Endometrium (tissue), 2 donors: ENCODE data around the gene DNAH10.
"Not testable (repeated sequence)": the region's sequence is repeated elsewhere in the genome, so short reads cannot be mapped to it uniquely, and the experiment has no call there.

Experiments
- FAIRE-seq: peaks from 2 replicates; lab custom pipeline; 2012; peaks lifted over from hg19 to GRCh38; lab: Jason Lieb, UNC
- donor health status: control.
- donor health status: control.

DNAH10 gene

GRCh38 chr12:123936956-123937706 is 175.0 kb downstream of the DNAH10 start:
- FAIRE-seq = no peak

- no peak for FAIRE-seq
These were observed 175.8 kb downstream of the DNAH10 start for GRCh38 chr12:123937707-123938591.

GRCh38 chr12:123938679-123939480 is 176.8 kb downstream of the DNAH10 start:
- FAIRE-seq = no peak

DNA sequence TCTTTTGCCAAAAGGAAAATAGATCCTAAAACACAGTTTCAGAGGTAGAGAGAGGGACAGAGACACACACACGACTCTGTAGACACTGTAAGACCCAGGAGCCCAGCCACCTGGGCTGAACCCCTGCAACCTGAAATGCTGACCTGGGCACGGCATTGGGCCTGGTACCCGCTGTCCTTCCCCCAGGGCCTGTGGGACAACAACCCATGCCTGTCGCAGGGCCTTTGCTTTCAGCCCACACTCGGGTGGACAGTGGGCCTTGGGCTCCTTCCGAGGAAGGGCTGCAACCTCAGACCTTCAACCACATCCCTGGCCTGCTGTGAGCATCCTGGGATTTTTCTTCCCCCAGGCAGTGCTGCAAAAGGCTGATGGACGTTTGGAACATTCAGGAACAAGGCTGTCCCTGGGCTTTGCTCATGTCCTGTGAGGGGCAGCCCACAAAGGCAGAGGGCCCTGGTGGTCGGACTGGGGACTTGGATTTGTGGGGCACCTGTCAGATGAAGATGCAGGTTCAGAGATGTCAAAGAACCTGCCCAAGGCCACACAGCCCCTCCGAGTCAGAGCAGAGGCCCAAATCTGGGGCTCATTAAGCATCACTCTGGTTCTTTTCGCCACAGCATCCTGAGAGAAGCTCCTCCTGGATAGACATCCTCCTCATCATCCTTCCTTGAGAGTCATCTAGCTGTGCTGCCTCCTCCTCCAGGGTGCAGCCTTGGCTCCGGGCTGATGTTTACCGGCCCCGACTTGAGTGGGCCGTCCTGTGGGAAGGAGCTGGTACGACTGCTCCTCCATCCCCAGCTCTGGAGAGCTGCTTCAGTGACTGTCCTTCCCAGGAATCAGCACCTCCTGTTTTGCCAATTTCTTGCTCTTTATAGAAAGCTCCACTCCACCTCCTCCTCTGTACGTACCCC is 177.9 kb downstream of the DNAH10 start:
- FAIRE-seq = no peak

DNA sequence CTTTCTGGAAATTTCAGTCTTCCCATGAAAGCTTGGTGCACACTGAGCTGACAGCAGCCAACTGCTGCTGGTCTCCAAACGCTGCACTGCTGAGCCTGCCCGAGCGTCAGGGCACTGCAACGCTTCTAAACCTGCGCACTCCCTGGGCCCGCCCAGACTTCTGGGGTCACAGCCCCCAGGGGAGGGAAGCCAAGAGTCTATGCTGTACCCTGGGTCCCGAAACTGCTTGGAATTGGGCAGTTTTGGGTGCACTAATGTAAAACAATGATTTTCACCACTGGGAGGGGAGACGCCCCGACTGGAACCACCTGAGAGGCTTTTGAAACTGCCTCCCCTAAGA is 178.5 kb downstream of the DNAH10 start:
- FAIRE-seq = no peak

- no peak for FAIRE-seq
These were observed 178.9 kb downstream of the DNAH10 start for GRCh38 chr12:123941000-123941399.

- no peak for FAIRE-seq
These were observed 179.6 kb downstream of the DNAH10 start for GRCh38 chr12:123941624-123942237.

DNA sequence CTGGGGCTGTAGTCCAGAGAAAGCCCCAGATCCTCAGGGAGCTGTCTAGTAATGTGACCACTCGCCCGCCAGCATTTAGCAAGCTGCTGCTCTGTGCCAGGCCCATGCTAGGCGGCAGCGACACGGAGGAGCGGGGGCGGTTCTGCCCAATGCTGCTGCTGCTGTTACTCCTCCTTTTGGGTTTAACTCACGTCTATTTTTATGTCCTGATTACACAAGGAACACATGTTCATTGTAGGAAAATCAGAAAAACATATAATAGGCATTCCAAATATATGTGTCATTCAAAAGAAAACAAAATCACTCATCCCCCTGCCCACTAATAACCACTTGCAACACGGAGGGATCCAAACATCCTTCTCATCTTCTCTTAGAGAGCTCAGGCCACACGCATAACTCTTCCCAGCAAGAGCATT is 180.1 kb downstream of the DNAH10 start:
- no peak for FAIRE-seq

- FAIRE-seq = no peak
These were observed 181.0 kb downstream of the DNAH10 start for GRCh38 chr12:123942911-123943648.

DNA sequence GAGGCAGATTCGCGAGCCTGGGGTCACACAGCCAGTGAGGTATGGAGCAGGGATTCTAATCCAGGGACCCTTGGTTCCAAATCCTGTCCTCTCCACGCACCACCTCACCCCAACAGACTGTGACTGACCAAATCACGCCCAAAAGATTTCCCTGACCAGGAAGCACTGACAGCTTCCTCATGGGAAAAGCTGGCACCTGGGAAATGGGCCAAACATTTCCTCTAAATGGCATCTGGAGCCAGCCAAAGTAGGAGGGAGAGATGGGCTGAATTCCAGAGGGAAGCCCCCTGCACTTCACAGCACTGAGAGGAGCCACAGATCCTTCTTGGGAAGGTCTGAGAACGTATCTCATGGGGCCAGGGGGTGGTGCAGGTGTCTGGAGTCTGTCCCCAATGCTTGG is 181.7 kb downstream of the DNAH10 start:
- FAIRE-seq = no peak

DNA sequence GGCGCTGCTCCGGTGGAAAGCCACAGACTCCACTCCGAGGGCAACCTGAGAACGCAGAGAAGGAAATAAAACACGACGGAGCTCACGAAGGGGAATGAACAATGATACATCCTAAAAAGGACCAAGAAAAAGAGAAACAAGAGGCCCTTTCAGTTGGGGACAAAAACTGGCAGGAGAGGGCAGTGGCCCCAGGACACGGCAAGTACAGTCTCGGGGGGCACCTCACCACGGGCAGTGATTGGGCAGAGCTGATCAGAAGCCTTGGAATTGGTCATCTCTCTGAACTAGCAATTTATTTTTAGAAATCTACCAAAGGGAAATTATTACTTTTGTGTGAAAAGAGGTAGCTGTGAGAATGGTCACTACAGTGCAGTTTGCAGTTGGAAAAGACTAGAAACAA is 182.6 kb downstream of the DNAH10 start:
- no peak for FAIRE-seq

GRCh38 chr12:123945287-123946151 is 183.4 kb downstream of the DNAH10 start:
- no peak for FAIRE-seq

DNA sequence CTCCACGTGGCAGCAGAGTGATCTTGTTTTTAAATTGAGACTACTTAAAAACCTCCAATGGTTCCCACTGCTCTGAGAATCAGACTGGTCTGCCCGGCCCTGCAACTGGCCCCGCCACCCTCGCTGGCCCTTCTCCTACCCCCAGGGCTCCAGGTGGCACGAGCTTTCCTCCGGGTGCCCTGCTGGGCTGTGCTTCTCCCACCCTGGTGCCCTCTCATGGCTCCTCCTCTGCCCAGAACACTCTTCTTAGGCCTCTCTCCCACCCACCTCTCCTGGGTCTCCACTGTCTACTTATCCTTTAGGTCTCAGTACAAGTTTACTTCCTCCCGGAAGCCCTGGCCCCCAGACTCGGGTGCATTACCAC is 184.0 kb downstream of the DNAH10 start:
- FAIRE-seq = no peak

DNA sequence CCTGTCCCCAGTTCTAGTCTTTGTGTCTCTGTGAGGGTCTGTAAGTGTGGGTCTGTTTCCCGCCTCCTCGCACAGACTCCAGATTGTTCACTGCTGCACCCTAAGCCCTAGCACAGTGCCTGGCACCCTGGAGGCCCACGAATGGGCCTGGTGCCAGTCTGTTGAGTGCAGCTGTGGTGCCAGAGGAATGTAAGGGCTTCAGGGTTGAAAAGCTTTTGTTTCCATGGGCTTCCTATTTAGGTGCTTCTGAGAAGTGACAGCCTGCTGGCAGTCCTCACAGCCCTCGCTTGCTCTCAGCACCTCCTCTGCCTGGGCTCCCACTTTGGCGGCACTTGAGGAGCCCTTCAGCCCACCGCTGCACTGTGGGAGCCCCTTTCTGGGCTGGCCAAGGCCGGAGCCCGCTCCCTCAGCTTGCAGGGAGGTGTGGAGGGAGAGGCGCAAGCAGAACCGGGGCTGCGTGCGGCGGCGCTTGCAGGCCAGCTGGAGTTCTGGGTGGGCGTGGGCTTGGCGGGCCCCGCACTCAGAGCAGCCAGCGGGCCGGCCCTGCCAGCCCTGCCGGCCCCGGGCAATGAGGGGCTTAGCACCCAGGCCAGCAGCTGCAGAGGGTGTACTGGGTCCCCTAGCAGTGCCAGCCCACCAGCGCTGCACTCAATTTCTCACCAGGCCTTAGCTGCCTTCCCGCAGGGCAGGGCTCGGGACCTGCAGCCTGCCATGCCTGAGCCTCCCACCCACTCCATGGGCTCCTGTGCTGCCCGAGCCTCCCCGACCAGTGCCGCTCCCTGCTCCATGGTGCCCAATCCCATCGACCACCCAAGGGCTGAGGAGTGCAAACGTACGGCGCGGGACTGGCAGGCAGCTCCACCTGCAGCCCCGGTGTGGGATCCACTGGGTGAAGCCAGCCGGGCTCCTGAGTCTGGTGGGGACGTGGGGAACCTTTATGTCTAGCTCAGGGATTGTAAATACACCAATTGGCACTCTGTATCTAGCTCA is 184.7 kb downstream of the DNAH10 start:
- FAIRE-seq = not testable (repeated sequence)

GRCh38 chr12:123947531-123947930 is 185.4 kb downstream of the DNAH10 start:
- not testable (repeated sequence) for FAIRE-seq

DNA sequence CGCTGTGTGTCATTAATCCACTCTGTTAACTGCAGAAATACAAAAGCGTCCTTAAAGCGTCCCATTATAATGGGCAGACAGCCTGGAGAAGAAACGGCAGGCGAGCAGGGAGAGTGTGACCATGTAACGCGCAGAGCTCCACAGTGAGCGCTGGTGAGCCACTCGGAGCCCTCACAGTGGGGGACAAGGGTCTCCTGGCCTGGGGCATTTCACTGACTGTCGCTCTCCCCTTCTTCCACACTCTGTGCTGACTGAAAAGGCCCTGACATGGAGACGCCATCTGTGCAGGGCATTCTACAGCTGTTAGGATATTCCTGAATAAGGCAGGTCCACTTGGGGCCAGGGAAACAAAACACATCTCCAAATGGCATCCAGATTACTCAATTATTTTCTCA is 186.3 kb downstream of the DNAH10 start:
- FAIRE-seq = no peak

DNA sequence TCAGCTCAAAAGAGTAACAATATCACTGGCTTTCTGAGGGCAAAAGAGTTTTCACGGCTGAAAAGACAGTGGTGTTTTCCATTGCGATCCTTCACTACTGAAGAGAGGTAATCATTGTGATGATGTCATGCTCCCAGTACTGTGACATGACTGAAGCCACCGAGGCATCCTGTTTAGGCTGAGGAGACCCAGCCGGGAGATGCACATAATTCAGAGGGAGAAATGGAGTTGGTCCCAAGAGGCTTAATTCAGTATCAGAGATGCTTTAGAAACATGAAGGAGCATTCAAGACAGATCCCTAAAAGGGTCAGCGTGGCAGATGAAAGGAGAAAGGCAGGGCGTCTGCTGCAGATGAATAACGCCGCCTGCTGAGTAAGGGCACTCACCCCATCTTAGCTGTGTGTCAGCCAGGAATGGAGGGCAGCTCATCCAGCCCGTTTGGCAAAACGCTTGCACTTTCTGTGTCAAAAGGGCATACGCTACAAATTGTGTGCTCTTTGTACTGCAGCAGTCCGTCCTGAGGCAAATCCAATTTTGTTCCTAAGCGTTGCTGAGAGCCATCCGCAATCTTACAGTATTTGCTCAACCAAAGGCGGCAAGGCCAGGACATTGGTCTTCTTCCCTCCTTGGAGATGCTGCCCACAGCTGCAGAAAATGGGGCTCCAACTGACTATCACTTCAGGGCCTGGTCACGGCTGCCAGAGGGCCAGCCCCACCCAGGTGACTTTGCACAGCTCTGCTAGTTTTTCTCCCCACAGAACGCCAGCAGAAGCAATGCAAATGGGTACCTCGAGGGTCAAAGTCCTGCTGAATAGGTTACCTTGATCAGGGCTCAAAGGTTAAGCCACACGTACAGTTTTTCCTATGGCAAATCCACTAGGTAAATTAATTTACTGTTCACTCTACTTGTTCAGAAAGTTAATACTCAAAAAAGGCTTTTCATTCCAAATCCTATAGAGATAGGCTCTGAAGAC is 187.0 kb downstream of the DNAH10 start:
- no peak for FAIRE-seq
